TTC549 (cell line): ENCODE data around the gene OR14J1.
"Not testable (repeated sequence)": the region's sequence is repeated elsewhere in the genome, so short reads cannot be mapped to it uniquely, and the experiment has no call there.

Experiments
- FAIRE-seq: peaks from 2 replicates; lab custom pipeline; 2012; peaks lifted over from hg19 to GRCh38; lab: Jason Lieb, UNC

OR14J1 gene, protein sequence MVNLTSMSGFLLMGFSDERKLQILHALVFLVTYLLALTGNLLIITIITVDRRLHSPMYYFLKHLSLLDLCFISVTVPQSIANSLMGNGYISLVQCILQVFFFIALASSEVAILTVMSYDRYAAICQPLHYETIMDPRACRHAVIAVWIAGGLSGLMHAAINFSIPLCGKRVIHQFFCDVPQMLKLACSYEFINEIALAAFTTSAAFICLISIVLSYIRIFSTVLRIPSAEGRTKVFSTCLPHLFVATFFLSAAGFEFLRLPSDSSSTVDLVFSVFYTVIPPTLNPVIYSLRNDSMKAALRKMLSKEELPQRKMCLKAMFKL

DNA sequence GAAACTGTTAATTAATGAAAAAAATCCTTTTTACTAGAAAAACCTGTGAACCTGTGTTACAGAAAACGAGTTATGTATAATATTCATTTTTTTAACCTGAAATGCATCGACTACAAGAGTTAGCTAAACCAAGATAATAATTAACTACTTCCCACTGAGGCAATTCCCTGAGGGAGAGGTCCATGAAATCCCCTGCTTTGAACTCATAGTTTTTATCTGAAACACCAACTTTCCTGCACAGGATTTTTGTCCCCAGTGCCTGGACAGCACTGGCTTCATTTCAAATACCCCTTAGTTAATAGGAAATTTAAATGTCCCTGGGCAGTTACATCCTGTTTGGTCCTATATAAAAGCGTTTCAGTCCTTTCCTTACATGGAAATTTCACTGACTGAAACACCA is at the start of gene OR14J1:
Gene OR14J1, plus strand, starts transcription at position 386 of the 400 bp plus-strand sequence. CDS start 4,989 bp downstream, outside the sequence.
- FAIRE-seq: no peak

DNA sequence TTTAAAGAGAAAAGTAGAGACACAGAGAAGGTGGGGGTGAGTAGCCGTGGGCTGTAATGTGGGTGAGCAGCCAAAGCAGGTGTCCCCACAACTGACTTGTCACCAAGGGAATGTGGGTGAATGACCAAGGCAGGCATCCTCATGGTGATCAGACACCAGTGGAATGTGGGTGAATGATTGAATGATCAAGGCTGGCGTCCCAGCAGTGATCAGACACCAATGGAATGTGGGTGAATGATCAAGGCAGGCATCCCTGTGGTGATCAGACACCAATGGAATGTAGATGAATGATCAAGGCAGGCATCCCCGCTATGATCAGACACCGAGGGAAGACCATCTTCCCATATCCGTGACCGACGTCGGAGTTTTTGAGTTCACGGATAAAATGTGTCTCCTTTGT is 49.8 kb upstream of the OR14J1 start:
- FAIRE-seq: no peak

DNA sequence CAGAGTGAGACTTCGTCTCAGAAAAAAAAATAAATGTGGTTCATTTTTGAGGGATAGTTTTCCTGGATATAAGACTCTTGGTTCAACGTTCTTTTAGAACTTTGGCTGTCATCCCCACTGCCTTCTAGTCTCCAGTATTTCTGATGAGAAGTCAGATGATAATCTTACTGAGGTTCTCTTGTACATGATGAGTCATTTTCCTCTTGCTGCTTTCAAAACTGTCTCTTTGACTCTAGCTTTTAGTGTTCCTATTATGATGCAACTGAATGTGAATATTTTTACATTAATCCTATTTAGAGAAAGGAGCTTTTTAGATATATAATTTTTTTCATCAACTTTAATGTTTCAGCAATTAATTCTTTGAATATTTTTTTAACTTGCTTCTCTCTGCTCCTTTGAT is 46.0 kb upstream of the OR14J1 start:
- FAIRE-seq: no peak

DNA sequence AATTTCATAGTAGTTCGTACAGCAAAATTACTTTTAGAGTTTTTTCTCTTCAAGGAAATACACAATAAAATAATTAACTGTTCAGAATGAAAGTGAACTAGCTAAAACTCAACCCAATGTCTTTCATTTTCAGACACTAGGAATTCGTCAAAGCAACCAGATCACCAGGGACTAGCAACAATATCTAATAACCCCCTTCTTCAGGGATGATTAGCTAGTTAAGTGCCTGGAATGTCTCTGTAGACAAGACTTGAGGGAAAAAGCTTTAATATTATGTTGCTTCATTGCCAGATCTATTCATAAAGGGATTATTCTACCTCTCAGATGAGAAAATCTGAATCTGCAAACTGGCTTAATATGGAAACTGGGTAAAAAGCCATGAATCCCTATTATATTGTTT is 41.8 kb upstream of the OR14J1 start:
- FAIRE-seq: no peak

DNA sequence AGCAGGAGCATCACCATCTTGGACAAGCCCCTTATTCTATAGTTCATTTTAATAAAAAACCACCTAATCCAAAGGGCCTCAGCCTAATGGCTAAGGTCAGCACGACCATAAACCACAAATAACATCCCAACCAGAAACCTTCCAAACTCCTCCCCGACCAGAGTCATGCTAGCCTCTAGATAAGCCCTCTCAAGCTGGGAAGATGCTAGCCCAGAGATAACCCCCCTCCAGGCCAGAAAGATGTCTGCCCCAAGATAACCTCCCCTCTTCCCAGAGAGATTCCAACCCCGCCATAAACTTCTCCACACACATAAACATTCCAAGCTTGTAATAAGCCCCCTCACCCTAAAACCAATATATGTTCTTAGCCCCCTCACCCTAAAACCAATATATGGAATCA is 38.5 kb upstream of the OR14J1 start:
- no peak for FAIRE-seq

DNA sequence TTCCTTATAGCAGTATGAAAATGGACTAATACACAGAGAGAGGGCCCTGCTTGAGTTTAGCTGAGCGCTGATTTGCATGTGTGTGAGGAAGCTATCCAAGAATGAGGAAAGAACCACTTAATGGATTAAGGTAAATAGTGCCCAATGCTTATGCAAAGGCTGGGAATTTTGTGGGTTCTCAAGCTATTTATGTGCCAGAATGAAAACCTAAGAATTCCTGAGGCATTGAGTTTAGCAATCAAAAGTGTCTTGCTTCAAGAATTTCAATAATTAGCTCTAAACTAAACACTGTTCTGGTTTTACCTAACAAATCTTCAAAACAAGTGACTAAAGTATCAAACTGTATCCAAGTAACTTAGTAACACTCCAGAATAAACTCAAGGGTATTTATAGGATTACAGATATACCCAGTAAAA is 7.0 kb upstream of the OR14J1 start:
- FAIRE-seq: no peak

DNA sequence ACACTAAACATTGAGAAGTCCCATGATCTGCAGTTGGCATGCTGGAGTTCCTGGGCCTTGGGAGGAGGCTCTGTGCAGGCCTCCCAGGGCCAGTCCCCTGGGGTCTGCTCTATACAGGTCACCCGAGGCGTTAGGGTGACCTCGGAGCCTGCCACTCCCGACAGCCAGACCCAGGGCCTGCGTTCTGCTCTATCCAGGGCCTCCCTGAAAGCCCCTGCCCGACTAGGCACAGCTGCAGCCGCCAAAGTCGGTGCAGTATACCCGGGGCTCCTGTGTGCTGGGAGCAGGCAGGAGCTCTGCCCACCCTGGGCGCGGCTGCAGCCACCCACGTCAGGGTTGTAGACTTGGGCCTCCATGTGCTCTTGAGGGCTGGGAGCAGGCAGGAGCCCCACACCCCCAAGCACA is 6.3 kb upstream of the OR14J1 start:
- FAIRE-seq: no peak

DNA sequence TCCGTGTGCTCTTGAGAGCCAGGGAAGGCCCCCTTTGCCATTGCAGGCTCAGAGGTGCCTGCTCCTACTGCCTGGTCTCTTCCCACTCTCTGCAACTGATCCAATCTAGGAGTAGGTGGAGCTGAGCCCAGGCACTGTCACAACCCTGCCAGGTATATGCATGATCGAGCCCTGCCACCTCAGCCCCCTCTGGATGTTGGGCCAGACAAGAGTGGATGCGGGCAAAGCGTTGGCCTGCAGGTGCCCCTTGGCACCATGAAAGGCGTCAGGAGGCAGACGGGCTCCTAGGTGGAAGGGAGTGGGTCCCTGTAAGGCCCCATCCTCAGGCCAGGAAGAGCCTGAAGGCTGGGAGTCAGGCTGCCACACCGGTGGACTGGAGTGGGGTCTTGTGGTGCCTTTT is 5.9 kb upstream of the OR14J1 start:
- no peak for FAIRE-seq

DNA sequence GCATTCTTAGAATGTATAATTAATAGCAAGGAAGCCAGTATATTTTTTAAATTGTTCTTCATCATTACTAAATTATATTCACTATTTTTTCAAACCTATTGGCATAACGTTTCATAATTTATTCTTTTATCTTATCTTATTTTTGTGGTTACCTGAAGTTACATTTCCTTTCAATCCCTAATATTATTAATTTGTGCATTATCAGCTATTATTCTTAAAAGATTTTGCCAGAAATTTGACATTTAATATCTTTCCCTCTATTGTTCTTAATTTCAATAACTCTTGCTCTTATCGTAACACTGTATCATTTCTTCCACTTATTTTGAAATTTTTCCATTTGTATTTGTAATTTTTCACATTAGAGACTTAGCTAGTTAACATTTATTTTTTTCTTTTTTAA is 18.4 kb downstream of the OR14J1 start:
- no peak for FAIRE-seq

DNA sequence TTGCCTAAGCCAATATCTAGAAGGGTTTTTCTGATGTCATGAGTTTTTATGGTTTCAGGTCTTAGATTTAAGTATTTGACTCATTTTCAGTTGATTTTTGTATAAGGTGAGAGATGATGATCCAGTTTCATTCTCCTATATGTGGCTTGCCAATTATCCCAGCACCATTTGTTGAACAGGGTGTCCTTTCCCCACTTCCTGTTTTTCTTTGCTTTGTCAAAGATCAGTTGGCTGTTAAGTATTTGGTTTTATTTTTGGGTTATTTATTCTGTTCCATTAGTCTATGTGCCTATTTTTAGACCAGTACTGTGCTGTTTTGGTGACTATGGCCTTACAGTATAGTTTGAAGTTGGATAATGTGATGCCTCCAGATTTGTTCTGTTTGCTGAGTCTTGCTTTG is 21.8 kb downstream of the OR14J1 start:
- not testable (repeated sequence) for FAIRE-seq

DNA sequence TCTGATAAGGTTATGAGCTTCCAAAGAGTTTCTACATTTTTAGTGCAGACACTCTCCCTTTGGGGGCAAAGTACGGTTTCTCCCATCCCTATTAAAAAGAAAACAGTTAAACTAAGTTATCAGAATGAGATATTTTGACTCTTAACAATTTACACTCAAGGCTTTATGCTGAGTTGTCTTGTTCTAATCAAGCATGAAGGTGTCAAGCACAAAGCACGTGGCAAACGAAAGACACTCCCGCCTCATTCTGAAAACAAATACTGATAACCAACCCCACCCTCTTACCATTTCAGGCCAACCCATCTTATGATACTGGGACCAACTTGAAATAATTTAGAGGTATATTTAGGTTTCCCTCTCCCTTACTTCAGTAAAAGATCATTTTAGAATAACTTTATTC is 24.3 kb downstream of the OR14J1 start:
- no peak for FAIRE-seq

DNA sequence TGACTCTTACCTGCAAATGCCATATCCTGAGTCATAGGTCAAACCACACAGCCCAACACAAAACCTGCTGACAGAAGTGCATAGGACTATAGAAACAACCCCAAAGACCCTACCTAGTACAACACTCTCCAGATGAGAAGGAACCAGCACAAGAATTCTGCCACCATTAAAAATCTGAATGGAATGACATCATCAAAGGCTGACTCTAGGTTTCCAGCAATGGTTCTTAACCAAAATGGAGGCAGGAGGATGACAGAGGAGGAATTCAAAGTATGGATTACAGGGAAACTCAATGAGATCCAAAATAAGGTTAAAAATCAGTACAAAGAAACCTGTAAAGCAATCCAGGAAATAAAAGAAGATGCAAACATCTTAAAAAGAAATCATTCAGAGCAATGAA is 31.2 kb downstream of the OR14J1 start:
- no peak for FAIRE-seq

DNA sequence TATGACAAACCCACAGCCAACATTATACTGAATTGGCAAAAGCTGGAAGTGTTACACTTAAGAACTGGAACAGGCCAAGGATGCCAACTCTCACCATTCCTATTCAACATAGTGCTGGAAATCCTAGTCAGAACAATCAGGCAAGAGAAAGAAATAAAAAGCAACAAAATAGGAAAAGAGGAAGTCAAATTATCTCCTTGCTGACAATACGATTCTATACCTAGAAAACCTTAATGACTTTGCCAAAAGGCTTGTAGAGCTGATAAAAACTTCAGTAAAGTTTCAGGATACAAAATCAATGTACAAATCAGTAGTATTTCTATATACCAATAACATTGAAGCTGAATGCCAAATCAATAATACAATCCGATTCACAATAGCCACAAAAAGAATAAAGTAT is 34.8 kb downstream of the OR14J1 start:
- FAIRE-seq: no peak

DNA sequence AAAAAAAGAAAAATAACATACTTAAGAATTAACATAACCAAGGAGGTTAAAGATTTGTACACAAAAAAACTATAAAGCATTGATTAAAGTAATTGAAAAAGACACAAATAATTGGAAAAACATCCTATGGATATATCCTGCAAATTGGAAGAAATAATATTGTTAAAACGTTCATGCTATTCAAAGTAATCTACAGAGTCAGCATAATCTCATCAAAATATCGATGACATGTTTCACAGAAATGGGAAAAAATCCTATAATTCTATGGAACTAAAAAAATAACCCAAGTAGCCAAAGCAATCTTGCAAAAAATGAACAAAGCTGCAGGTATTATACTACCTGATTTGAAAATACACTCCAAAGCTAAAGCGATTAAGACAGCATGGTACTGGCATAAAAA is 43.9 kb downstream of the OR14J1 start:
- FAIRE-seq: no peak

DNA sequence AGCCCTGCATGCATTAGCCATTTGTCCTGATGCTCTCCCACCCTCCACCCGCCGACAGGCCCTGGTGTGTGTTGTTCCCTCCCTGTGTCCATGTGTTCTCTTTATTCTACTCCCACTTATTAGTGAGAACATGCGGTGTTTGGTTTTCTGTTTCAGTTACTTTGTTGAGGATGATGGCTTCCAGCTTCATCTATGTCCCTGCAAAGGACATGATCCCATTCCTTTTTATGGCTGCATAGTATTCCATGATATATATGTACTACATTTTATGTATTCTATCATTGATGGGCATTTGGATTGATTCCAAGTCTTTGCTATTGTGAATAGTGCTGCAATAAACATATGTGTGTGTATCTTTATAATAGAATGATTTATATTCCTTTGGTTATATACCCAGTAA is 47.8 kb downstream of the OR14J1 start:
- not testable (repeated sequence) for FAIRE-seq

DNA sequence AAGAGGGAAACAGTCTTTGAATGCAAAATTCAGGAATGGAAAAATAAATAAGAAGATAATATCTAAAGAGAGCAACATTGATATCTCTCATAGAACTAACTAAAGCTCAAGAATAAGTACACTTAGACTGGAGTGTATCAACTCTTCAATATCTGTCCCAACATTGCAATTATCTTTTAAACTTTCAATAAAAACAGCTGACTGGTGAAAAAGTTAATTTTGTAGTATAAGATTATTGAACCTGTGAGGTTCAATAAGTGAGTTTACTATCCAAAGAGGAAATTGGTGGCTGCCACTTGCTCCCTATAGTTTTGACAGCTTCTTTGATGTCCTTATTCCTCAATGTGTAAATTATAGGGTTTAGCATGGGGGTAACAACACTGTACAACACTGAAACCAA is 53.5 kb downstream of the OR14J1 start:
- no peak for FAIRE-seq

DNA sequence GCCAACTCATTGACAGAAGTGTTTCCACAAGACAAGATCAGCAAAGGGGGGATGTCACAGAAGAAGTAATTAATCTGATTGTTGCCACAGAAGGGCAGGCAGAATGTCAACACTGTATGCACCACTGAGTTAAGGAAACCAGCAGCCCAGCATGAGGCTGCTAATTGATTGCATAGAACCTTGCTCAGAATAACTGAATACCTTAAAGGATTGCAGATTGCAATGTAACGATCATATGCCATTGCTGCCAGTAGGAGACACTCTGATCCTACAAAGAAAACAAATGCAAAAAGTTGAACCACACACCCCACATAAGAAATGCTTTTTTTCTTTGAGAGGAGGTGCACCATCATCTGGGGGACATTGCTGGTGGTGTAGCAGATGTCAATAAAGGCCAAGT is 54.1 kb downstream of the OR14J1 start:
- FAIRE-seq: no peak
